Endothelial cell of umbilical vein (primary cell): Measurements from ENCODE around the gene MORC1. TPM values are rescaled to one million over a fixed set of nuclear protein-coding genes. Genes with fewer than 3 reads are reported as not detected.

Experiments used
- BruUV-seq: library from RNA; stranded (reverse); fragments of 400-500 nt; replicated peaks from 2 replicates; lab custom pipeline; 2021; lab: Mats Ljungman, UMichigan
- CTCF ChIA-PET: fragments of 300-600, 350-600 bp; sonication (Branson Sonifier 250); formaldehyde crosslinking; loops from one replicate; lab custom pipeline; 2021; ENCODE audit warnings: antibody characterized with exemption, inconsistent platforms; lab: Charles Lee
- POLR2A ChIA-PET: fragments of 300-600, 350-600 bp; sonication (Branson Sonifier 250); formaldehyde crosslinking; loops from one replicate; lab custom pipeline; 2021; ENCODE audit warnings: antibody characterized with exemption, inconsistent platforms; lab: Charles Lee
- DNase-seq: peaks from one replicate; pipeline ENCODE4 v3.0.0-alpha.2; 2011; ENCODE audit warnings: low read depth, low spot score
- FAIRE-seq: peaks from 2 replicates; lab custom pipeline; 2011; peaks lifted over from hg19 to GRCh38; lab: Jason Lieb, UNC
- H2AFZ ChIP-seq: 2 replicates; pipeline ENCODE4 v1.6.0; 2012; ENCODE audit warnings: low read depth, low read length, control low read depth, inconsistent platforms
- H3K27ac ChIP-seq: 2 replicates; pipeline ENCODE4 v1.5.1; 2011; ENCODE audit warnings: low read depth, mild to moderate bottlenecking, control low read depth, low read length, moderate library complexity; ENCODE audit not compliant: insufficient read depth
- H3K27me3 ChIP-seq, 2 experiments: 2 replicates each; pipeline versions ENCODE4 v1.6.0 to v1.6.1; 2011; ENCODE audit warnings: low read length in 2 of 2, mixed read lengths in 1 of 2; ENCODE audit not compliant: control insufficient read depth in 2 of 2, insufficient read depth in 2 of 2
- H3K36me3 ChIP-seq, 2 experiments: 2 replicates in 1 of 2; 3 replicates in 1 of 2; pipeline ENCODE4 v1.5.1; 2011; ENCODE audit warnings: low read length in 2 of 2, mild to moderate bottlenecking in 1 of 2, moderate library complexity in 1 of 2; ENCODE audit not compliant: control insufficient read depth in 2 of 2, insufficient read depth in 2 of 2; ENCODE audit errors: extremely low read depth in 1 of 2
- H3K4me1 ChIP-seq: 3 replicates; pipeline ENCODE4 v1.5.1; 2011; ENCODE audit warnings: mild to moderate bottlenecking, low read length; ENCODE audit not compliant: control insufficient read depth, insufficient read depth; ENCODE audit errors: extremely low read depth
- H3K4me2 ChIP-seq: 2 replicates; pipeline ENCODE4 v1.6.1; 2011; ENCODE audit warnings: low read length, control low read depth, mixed read lengths; ENCODE audit not compliant: insufficient read depth
- H3K4me3 ChIP-seq, 3 experiments: fragments of 200-600 bp in 1 of 3; sonication (generic), shearing (Covaris generic) in 1 of 3; replicated peaks in 1 of 3; 2 replicates each; pipeline ENCODE4 v1.5.1; 2011 to 2016; ENCODE audit warnings: control low read depth in 3 of 3, low read length in 3 of 3, mild to moderate bottlenecking in 2 of 3, inconsistent platforms in 1 of 3, low read depth in 1 of 3, moderate library complexity in 1 of 3; ENCODE audit not compliant: insufficient read depth in 1 of 3
- H3K79me2 ChIP-seq: 2 replicates; pipeline ENCODE4 v1.6.0; 2012; ENCODE audit warnings: low read length, inconsistent platforms; ENCODE audit not compliant: control insufficient read depth, insufficient read depth
- H3K9ac ChIP-seq: replicated peaks from 2 replicates; pipeline ENCODE3; 2011; ENCODE audit warnings: low read length, control low read depth; ENCODE audit not compliant: insufficient read depth; ENCODE audit errors: extremely low read depth
- H3K9me1 ChIP-seq: replicated peaks from 3 replicates; pipeline ENCODE4 v1.6.0; 2011; ENCODE audit warnings: mild to moderate bottlenecking, low read length; ENCODE audit not compliant: control insufficient read depth, insufficient read depth; ENCODE audit errors: extremely low read depth
- H3K9me3 ChIP-seq: replicated peaks from 2 replicates; pipeline ENCODE4 v1.5.1; 2012; ENCODE audit warnings: low read length, inconsistent platforms; ENCODE audit not compliant: control insufficient read depth, insufficient read depth
- H4K20me1 ChIP-seq: replicated peaks from 2 replicates; pipeline ENCODE3; 2011; ENCODE audit warnings: mild to moderate bottlenecking, low read length; ENCODE audit not compliant: control insufficient read depth, insufficient read depth; ENCODE audit errors: extremely low read depth
- CTCF ChIP-seq, 2 donors: IDR thresholded peaks; 1 replicate in 1 of 2; 2 replicates in 1 of 2; pipeline ENCODE4 v1.5.1; 2011; ENCODE audit warnings: low read length in 2 of 2, mild to moderate bottlenecking in 2 of 2, moderate library complexity in 2 of 2, control low read depth in 1 of 2, inconsistent platforms in 1 of 2, low read depth in 1 of 2; ENCODE audit not compliant: insufficient read depth in 1 of 2; ENCODE audit errors: extremely low read depth in 1 of 2
- EZH2 ChIP-seq: IDR thresholded peaks from 2 replicates; pipeline ENCODE4 v1.6.1; 2012; ENCODE audit warnings: borderline replicate concordance, low read depth, mild to moderate bottlenecking, moderate library complexity, low read length, inconsistent platforms; ENCODE audit not compliant: severe bottlenecking
- FOS ChIP-seq: IDR thresholded peaks from 2 replicates; pipeline ENCODE4 v1.6.1; 2011; ENCODE audit warnings: mild to moderate bottlenecking, low read length, moderate library complexity, borderline replicate concordance; ENCODE audit not compliant: insufficient read depth
- GATA2 ChIP-seq: IDR thresholded peaks from 2 replicates; pipeline ENCODE4 v1.7.0; 2011; ENCODE audit warnings: low read depth, mild to moderate bottlenecking, moderate library complexity, mixed read lengths, low read length; ENCODE audit not compliant: insufficient read length, insufficient read depth
- JUN ChIP-seq: IDR thresholded peaks from 2 replicates; pipeline ENCODE4 v1.6.1; 2011; ENCODE audit warnings: borderline replicate concordance, low read depth; ENCODE audit not compliant: insufficient read length, insufficient read depth
- MYC ChIP-seq: IDR thresholded peaks from one replicate; pipeline ENCODE4 v1.6.1; 2011; ENCODE audit warnings: mild to moderate bottlenecking, low read depth, low read length
- POLR2A ChIP-seq: IDR thresholded peaks from 2 replicates; pipeline ENCODE4 v1.6.1; 2012; ENCODE audit warnings: low read depth, mild to moderate bottlenecking, control low read depth, low read length
- POLR2AphosphoS5 ChIP-seq: IDR thresholded peaks from 2 replicates; pipeline ENCODE4 v1.6.1; 2012; ENCODE audit warnings: low read depth, mild to moderate bottlenecking, control low read depth, low read length, moderate library complexity; ENCODE audit not compliant: insufficient read depth
- dilution Hi-C: fragments of 300-500 bp; cut with MboI; formaldehyde crosslinking; loops from one replicate; pipeline ENCODE4 v1.15.0; 2019; ENCODE audit warnings: low sequenced_read_pairs; ENCODE audit not compliant: extremely low pct_ligation_motif_present
- intact Hi-C: fragments of 100-400 bp; cut with micrococcal nuclease; formaldehyde crosslinking; loops from one replicate; pipeline ENCODE4 v1.10.0; 2022
- polyA plus RNA-seq, 4 experiments: library from polyadenylated mRNA; depleted of rRNA in 3 of 4; stranded (reverse) in 3 of 4; unstranded in 1 of 4; fragments of >200 nt; gene quantifications; 2 replicates each; pipeline versions ENCODE4 v1.2.1 to v1.2.3, GENCODE V29; 2011 to 2012; ENCODE audit warnings: missing spikeins in 1 of 4
- total RNA-seq: library from RNA; stranded (reverse); gene quantifications from 2 replicates; pipeline ENCODE4 v1.2.3, GENCODE V29; 2021
- TF ChIP-seq, protein P1 (sequence below): IDR thresholded peaks from 2 replicates; pipeline ENCODE4 v1.6.1; 2011; ENCODE audit not compliant: insufficient read depth, insufficient read length

The MORC1 gene
- total and polyA plus RNA-seq, 2 donors (not counting 3 experiments of a cell fraction or from before 2014, with no cell fraction given), result not detected

- no peaks in the 10 kb centered on the region for H3K9me1 ChIP-seq
- H3K27ac ChIP-seq, result no peak overlapping the region
- FAIRE-seq, result no peak
- ChIA-PET CTCF (no interaction called here), POLR2A (no interaction called here)
- H3K36me3 ChIP-seq, result no peaks in the 10 kb centered on the region
- no peaks in the 10 kb centered on the region for H3K4me1 ChIP-seq
- no peak for DNase-seq
- BruUV-seq, result no TSS peak
- no peaks in the 10 kb centered on the region for H3K9me3 ChIP-seq
- H3K27me3 ChIP-seq, result no peaks in the 10 kb centered on the region
- no peaks in the 10 kb centered on the region for H4K20me1 ChIP-seq
- intact Hi-C loops (no loop called here), dilution Hi-C loops (no loop called here)
- no peak overlapping the region for H3K9ac ChIP-seq
- H3K4me3 ChIP-seq, result no peak overlapping the region
- TF ChIP-seq POLR2A, result no peak
- no peak for TF ChIP-seq MYC
- no peak for TF ChIP-seq JUN
- TF ChIP-seq FOS, result no peak
- TF ChIP-seq, protein P1, sequence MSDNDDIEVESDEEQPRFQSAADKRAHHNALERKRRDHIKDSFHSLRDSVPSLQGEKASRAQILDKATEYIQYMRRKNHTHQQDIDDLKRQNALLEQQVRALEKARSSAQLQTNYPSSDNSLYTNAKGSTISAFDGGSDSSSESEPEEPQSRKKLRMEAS, result no peak
- TF ChIP-seq CTCF (IDR thresholded peaks at IDR 0.05; ENCODE audit: extremely low read depth in 1 of 2, insufficient read depth in 1 of 2, low read depth in 1 of 2, low read length in 2 of 2), result no peak
- TF ChIP-seq EZH2, result no peak
- TF ChIP-seq POLR2AphosphoS5, result no peak
- TF ChIP-seq GATA2, result no peak
- H2AFZ ChIP-seq, result no peak overlapping the region
- no peak overlapping the region for H3K4me2 ChIP-seq
- H3K79me2 ChIP-seq, result no peaks in the 10 kb centered on the region
These were observed 144.9 kb downstream of the MORC1 start for GRCh38 chr3:108973019-108973418.
